HG03103 (cell line): ENCODE data around the gene FOXF1.

Source experiments
- ATAC-seq: cut with Tn5 transposase; IDR thresholded peaks from one replicate; pipeline ENCODE4 v1.9.1; 2021; ENCODE audit warnings: low read depth; ENCODE audit not compliant: unreplicated experiment

The FOXF1 gene

GRCh38 chr16:86503830-86504229 lies 6.5 kb upstream of the FOXF1 start:
- ATAC-seq: no peak

DNA sequence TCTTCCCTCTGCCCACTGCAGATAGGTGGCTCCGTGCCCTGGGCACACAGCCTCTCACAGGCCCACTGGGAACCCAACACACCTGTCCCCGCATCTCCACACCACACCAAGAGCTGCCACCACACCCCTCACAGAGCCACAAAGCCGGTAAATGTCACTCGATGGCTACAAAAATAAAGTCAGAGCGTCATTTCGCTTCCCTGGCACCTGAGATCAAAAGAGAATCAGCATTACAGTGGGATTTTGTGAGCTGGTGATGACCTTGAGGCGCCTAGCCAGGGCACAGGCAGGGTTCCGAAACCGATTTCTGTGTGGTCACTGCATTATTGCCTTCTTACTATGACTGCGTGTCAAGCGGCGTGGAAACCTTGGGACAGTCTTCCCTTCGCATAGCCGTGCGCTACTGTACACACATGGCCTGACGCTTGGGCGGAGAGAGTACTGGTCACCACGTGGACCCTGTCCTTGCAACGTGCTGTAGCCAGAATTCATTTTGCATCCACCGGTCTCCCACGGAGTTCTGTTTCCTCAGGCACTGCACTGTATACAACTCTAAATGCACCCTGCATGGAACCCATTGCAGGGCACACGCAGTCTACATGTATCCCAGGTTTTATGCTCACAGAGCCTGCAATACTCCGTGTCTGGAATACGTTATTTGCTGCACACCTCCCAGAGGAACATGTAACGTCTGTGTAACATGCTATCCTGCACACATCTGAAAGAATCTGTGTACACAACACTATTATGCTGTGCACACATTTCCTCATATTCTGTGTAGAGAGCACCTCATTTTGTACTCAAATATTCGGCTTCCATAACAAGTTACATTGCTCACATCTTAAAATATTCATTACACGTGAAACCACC lies 5.8 kb upstream of the FOXF1 start:
- no peak for ATAC-seq

DNA sequence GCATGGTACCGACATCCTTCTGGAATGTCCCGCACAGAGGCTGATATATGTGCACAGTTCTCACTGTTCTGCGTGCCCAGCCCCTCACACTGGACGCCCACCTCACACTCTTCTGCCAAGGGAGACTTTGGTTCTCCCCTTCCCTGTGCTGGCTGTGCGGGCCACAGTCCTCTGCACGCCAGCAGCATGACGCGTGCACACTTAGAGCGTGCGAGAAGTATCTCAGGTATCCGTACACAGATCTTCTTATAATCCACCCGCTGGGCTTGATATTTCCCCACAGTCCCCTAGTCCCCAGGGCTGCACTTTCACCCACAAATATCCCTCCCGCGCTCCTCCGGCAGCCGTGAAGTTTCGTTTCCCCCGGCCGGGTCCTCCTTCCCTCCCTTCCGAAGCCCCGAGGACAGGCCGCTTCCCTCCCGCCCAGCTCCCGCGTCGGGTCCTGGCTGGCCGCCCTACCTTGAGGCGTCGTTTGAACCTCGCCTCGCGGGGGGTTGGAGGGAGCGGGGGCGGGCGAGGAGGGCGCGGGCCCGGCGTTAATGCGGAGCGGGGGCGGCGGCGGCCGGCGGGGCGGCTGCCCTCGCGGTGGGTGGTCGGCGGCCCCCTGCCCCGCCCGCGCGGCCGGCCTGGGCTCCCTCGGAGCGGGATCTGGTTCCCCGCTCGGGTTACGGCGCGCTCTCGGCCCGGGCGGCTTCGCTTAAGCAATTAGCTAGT lies 5.0 kb upstream of the FOXF1 start:
- no peak for ATAC-seq

DNA sequence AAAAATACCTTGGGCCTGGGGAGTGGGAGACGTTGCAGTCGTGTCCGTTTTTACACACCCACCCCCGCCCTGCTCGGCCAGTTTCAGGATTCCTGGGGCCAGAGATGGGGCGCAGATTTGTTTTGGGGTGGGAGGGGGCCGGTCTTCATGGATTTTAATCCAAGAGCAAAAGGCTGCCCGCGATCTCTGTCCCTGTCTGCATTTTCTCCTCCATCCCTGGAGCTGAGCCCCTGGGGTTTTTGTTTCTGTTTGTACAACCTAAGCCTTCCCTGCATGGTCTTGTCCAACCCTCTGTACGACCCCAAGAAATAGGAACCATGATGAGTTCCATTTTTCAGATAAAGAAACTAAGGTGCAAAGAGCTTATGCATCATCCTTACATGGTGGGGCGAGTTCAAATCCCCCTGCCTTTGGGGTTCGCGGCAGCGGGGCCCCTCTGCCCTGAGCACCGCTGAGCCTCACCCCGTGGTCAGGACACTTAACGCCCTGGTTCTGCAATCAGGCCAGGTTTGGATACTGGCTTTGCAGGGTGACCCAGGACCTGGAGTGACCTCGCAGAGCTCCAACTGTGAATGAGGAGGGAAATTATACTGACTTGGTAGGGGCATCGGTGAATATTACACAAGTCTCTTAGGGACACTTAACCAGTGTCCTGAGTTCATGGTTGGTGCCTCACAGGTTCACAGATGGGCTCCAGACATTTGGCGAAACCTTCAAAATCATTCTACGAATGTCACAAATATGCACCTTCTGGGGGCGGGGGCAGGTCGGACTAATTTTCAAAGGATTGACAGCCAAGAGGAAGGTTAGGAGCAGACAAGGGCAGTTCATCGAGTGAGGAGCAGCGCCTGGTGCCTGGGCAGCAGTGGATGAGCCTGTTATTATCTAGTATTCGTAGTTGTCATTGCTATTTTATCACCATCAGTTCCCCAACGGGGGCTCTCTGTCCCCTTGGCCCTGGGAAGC lies 4.1 kb upstream of the FOXF1 start:
- ATAC-seq: no peak

GRCh38 chr16:86507173-86508027 lies 2.9 kb upstream of the FOXF1 start:
- ATAC-seq: no peak

DNA sequence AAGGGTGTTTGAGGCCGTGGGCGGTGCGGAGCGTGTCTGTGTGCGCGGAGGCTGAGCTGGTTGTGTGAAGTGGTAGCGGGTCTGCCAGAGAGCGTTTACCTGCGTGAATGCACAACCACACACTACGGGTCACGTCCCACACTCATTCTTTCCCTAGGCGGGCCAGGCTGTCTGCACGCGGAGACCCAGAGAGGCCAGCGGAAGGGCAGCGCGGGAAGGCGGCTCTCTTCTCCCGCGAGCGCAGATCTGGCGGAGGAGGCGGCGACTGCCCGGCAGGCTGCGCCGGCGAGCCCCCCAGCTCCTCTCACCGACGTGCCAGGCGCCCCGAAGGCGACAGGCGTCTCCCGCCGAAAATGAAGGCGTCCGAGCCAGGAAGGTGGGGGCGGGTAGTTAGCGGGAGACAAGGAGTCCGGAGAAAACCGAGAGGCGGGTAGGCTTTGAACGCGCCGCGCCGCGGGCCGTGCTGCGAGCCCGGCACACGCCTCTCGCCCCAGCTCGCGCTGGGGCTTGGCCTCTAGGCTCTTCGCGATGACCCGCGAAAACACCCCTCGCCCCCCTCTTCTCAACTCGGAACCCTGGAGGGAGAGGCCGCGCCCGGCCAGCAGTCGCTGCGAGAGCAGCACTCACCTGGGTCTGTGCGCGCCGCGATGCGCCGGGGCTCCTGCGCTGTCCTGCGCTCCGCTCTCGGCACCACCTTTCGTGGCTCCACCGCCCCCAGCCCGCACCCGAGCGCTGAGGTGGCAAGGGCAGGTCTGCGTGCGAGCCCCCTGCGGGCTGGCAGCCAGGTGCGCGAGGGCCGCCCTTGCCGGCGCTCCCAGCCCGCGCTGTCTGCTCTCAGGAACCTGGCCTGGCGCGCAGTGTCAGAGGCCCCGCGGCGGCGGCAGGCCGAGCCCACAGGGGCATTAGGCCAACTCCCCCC lies 2.0 kb upstream of the FOXF1 start:
- ATAC-seq: no peak

DNA sequence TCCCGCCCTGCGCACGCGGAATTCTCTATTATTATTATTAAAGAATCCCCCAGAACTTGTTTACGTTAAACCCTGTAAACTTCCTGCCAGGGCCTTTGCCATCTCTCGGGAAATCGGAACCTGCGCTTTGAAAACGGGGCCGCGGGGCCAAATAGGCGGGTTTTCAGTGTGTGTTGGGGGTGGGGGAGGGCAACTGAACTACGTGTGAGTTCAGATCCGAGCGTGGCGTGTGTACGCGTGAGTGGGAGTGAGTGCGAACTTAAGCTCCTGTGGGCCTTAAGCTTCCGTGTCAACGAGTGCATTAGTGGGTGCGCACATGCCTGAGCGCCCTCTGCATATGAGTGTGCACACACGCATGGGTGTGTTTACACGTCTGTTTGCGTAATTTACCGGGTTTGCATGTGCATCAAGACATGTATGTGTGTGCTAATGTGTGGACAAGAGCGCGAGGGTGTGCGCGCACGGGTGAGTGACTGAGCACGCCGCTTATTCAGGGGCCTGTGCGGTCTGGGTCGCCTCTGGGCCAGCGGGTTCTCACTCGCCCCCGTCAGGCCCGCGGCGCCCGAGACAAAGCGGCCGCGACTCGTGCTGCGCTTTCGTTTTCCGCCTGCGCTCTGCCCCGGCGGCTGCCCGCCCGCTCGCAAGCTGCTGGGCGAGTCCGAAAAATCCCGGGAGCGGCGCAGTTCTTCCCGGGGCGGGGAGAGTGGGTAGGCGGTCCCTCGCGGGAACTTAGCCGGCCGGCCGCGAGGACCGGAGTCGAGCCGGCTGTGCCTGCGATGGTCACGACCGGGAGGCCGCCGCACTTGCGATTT lies 1.2 kb upstream of the FOXF1 start:
- ATAC-seq: no peak

DNA sequence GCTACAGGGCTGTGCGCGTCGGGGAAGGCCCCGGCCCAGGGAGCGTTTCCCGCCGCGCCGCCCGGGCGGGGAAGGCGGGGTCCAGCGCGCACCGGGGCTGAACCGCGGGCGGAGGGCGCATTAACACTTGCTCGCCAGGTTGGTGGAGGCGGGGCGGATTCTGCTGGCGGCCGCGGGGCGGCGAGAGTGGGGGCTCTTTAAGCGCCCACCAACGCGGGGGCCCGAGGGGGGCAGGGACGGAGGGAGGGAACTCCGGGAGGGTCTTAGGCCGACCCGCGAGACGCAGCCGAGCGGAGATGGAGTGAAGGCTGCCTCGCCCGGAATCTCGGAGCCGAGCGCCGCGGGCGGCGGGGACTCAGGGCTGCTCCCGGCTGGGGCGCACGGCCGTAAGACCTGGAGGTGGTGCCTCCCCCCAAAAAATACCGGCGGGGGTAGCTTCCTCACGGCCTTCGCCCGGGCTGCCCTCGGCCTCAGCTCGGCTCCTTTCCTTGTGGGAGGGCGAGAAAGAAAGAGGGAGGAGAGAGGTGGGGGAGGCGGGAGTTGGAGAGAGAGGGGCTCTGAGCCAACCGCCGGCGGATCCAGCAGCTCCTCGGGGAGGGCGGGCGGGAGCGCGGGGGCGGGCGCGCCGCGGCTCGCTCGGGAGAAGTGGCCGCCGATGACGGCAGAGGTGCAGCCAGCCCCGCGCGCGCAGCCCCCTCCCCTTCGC lies 415 bp upstream of the FOXF1 start:
- ATAC-seq: no peak

- no peak for ATAC-seq
Observed at GRCh38 chr16:86511317-86512161, 1.2 kb downstream of the FOXF1 start.

DNA sequence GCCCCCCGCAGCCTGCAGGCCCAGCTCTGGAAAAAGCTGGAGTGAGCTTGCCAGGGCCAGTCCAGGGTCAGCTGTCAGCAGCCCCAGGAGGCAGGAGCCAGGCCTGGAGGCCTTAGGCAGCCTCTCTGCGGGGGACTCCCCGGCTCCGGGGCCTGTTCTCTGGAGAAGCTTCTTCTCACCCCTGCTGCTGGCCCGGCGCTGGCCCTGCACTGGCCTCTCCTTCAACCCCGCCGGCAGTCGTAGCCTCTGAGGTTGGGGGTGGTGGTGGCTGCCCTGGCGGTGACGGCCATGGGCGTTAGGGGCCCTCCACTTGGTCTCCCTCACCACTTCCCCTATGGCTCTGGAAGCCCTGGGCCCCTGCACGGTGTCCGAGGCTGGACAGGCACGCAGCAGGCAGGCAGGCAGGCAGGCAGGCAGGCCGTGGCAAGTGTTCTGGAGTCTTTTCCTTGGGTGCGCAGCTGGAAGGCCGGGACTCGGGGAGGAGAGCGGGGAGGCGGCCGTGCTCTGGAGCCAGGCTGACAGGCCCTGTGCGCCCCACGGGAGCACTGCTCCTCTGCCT lies 2.1 kb downstream of the FOXF1 start:
- ATAC-seq: no peak

- ATAC-seq: no peak
Observed at GRCh38 chr16:86512860-86513470, 2.6 kb downstream of the FOXF1 start.

DNA sequence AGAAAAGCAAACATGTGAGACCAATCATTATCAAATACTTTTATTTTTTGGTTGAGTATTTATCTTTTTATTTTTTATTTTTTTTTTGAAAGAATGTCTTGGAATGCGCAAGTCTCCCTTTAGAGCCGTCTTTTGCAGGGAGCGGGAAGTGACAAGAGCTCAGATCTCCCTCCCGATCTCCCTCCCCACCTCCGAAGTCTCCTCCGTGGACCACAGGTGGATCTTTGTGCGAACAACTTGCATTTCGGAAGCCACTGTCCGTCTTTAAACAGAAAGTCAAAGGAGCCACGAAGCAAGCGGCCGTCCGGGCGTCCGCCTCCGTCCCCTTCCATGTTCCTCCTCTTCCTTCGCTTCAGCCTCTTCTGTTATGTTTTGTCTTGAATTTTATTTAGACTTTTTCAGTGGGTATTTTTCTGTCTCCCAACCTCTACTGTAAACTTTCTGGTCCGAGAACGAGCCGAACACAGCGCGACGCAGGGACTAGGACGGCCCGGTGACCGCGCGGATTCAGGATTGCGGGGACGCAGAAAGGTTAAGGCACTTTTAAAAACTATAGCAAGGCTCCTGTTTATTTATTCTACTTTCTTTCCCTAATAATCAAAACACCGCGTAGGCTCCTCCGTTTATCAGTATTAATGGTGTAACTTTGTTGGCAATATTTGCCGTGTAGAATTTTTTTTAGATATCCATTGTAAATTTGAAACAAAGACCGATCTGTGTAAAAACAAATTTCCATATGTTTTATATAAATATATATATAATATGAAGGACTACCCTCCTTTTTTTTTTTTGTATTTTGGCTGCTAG lies 3.3 kb downstream of the FOXF1 start:
- ATAC-seq: no peak

GRCh38 chr16:86514481-86515376 lies 4.4 kb downstream of the FOXF1 start:
- no peak for ATAC-seq

DNA sequence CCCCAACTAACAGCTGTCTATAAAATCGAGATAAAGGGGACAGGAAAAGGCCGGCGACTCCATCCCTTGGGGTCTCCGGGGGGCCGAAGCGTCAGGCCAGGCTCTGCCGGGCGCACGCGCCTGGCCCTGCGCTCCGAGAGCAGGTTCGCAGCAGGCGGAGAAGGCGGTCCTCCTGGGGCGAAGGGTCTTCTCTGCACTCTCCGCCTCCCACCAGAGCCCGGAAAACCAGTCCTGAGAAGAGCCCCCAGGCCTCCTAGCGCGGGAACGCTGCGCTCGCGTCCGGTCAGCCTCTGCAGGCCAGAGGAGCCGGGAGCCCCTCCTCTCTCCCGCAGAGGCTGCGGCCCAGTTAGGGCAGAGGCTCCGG lies 5.1 kb downstream of the FOXF1 start:
- ATAC-seq: no peak
